IMR-90 (cell line): ENCODE data around the gene PLSCR5. TPM values are rescaled to one million over a fixed set of nuclear protein-coding genes. Genes with fewer than 3 reads are reported as not detected.

Source experiments
- ATAC-seq: fragments of 200-7000 bp; cut with Tn5 transposase; 2 replicates; pipeline ENCODE4 v1.9.1; 2020; ENCODE audit warnings: low read depth, mild to moderate bottlenecking, moderate library complexity
- BruUV-seq: library from RNA; stranded (reverse); fragments of 400-500 nt; replicated peaks from 2 replicates; lab custom pipeline; 2021; lab: Mats Ljungman, UMichigan
- CTCF ChIA-PET: fragments of 300-600 bp; formaldehyde crosslinking; extraction: SDS; loops from one replicate; lab custom pipeline; 2021; ENCODE audit warnings: antibody characterized with exemption; lab: Yijun Ruan, JAX
- POLR2A ChIA-PET: fragments of 300-600 bp; sonication (Branson Sonifier 250); formaldehyde crosslinking; loops from one replicate; lab custom pipeline; 2022; ENCODE audit warnings: antibody characterized with exemption; ENCODE audit not compliant: unreplicated experiment; lab: Charles Lee
- DNase-seq: peaks from one replicate; pipeline ENCODE4 v3.0.0; 2013
- H2AFZ ChIP-seq: replicated peaks from 2 replicates; pipeline ENCODE3; 2013; ENCODE audit warnings: low read length, mild to moderate bottlenecking; ENCODE audit not compliant: poor library complexity
- H2AK5ac ChIP-seq: 2 replicates; pipeline ENCODE4 v1.6.1; 2013; ENCODE audit warnings: low read depth, low read length, inconsistent platforms
- H2AK9ac ChIP-seq: replicated peaks from 2 replicates; pipeline ENCODE3; 2013; ENCODE audit warnings: mild to moderate bottlenecking, low read depth, low read length, moderate library complexity; ENCODE audit not compliant: poor library complexity
- H2BK120ac ChIP-seq: 2 replicates; pipeline ENCODE4 v1.6.1; 2013; ENCODE audit warnings: low read depth, low read length, inconsistent platforms
- H2BK15ac ChIP-seq: 3 replicates; pipeline ENCODE4 v1.6.1; 2013; ENCODE audit warnings: low read depth, low read length, inconsistent platforms
- H2BK20ac ChIP-seq: 2 replicates; pipeline ENCODE4 v1.6.1; 2013; ENCODE audit warnings: low read depth, mild to moderate bottlenecking, inconsistent platforms, low read length, moderate library complexity
- H2BK5ac ChIP-seq: 2 replicates; pipeline ENCODE4 v1.6.1; 2013; ENCODE audit warnings: mild to moderate bottlenecking, low read depth, low read length, inconsistent platforms; ENCODE audit not compliant: poor library complexity, severe bottlenecking
- H3K14ac ChIP-seq: replicated peaks from 2 replicates; pipeline ENCODE4 v1.6.1; 2013; ENCODE audit warnings: low read depth, low read length, inconsistent platforms
- H3K18ac ChIP-seq: 2 replicates; pipeline ENCODE4 v1.6.1; 2013; ENCODE audit warnings: low read depth, low read length, control low read depth
- H3K23ac ChIP-seq: 2 replicates; pipeline ENCODE4 v1.6.1; 2013; ENCODE audit warnings: low read depth, low read length, inconsistent platforms
- H3K27ac ChIP-seq: 2 replicates; pipeline ENCODE4 v1.5.1; 2013; ENCODE audit warnings: mild to moderate bottlenecking, control low read depth, low read length; ENCODE audit not compliant: insufficient read depth
- H3K27me3 ChIP-seq: 2 replicates; pipeline ENCODE4 v1.6.1; 2013; ENCODE audit warnings: low read length; ENCODE audit not compliant: control insufficient read depth, insufficient read depth
- H3K36me3 ChIP-seq: 2 replicates; pipeline ENCODE4 v1.6.1; 2013; ENCODE audit warnings: low read length, mixed read lengths; ENCODE audit not compliant: control insufficient read depth, insufficient read depth
- H3K4ac ChIP-seq: 2 replicates; pipeline ENCODE4 v1.6.1; 2013; ENCODE audit warnings: low read depth, low read length, inconsistent platforms
- H3K4me1 ChIP-seq: 2 replicates; pipeline ENCODE4 v1.6.1; 2013; ENCODE audit warnings: low read length, mixed read lengths; ENCODE audit not compliant: control insufficient read depth, insufficient read depth
- H3K4me2 ChIP-seq: 2 replicates; pipeline ENCODE4 v1.6.1; 2013; ENCODE audit warnings: low read depth, mild to moderate bottlenecking, control low read depth, low read length, moderate library complexity
- H3K4me3 ChIP-seq: 2 replicates; pipeline ENCODE4 v1.5.1; 2013; ENCODE audit warnings: low read depth, mild to moderate bottlenecking, control low read depth, low read length, moderate library complexity; ENCODE audit not compliant: insufficient read depth
- H3K56ac ChIP-seq: 2 replicates; pipeline ENCODE4 v1.6.1; 2013; ENCODE audit warnings: low read length, inconsistent platforms; ENCODE audit not compliant: insufficient read depth; ENCODE audit errors: extremely low read depth
- H3K79me1 ChIP-seq, 2 experiments: 2 replicates each; pipeline ENCODE4 v1.6.1; 2013; ENCODE audit warnings: low read length in 2 of 2, inconsistent platforms in 1 of 2, low read depth in 1 of 2
- H3K9ac ChIP-seq: 2 replicates; pipeline ENCODE4 v1.6.1; 2013; ENCODE audit warnings: low read depth, low read length, control low read depth
- H3K9me1 ChIP-seq: 2 replicates; pipeline ENCODE4 v1.6.1; 2013; ENCODE audit warnings: low read length, inconsistent platforms; ENCODE audit not compliant: insufficient read depth
- H3K9me3 ChIP-seq: 2 replicates; pipeline ENCODE4 v1.6.1; 2013; ENCODE audit warnings: low read length; ENCODE audit not compliant: control insufficient read depth, insufficient read depth
- H4K20me1 ChIP-seq: 2 replicates; pipeline ENCODE4 v1.6.1; 2013; ENCODE audit warnings: low read length, inconsistent platforms; ENCODE audit not compliant: insufficient read depth
- H4K5ac ChIP-seq: 2 replicates; pipeline ENCODE4 v1.6.1; 2013; ENCODE audit warnings: mild to moderate bottlenecking, low read depth, low read length, control low read depth
- H4K8ac ChIP-seq, 2 experiments: 2 replicates each; pipeline ENCODE4 v1.6.1; 2013; ENCODE audit warnings: low read depth in 2 of 2, low read length in 2 of 2, control low read depth in 1 of 2, inconsistent platforms in 1 of 2
- H4K91ac ChIP-seq: 2 replicates; pipeline ENCODE4 v1.6.1; 2013; ENCODE audit warnings: low read depth, low read length, inconsistent platforms; ENCODE audit not compliant: insufficient read depth
- BHLHE40 ChIP-seq: fragments of 150-350 bp; IDR thresholded peaks from 2 replicates; pipeline ENCODE4 v1.6.1; 2016; ENCODE audit warnings: mild to moderate bottlenecking, low read depth, low read length
- CEBPB ChIP-seq: IDR thresholded peaks from 2 replicates; pipeline ENCODE4 v1.6.1; 2012; ENCODE audit warnings: low read depth, low read length, improper control_type of control experiment
- CHD1 ChIP-seq: IDR thresholded peaks from 2 replicates; pipeline ENCODE4 v1.6.1; 2012; ENCODE audit warnings: low read depth, low read length, improper control_type of control experiment
- FOS ChIP-seq: fragments of 150-350 bp; IDR thresholded peaks from 2 replicates; pipeline ENCODE4 v1.6.1; 2016; ENCODE audit warnings: low read depth, low read length
- MAFK ChIP-seq: IDR thresholded peaks from 2 replicates; pipeline ENCODE4 v1.6.1; 2012; ENCODE audit warnings: low read depth, low read length, improper control_type of control experiment
- MAZ ChIP-seq: IDR thresholded peaks from 2 replicates; pipeline ENCODE4 v1.6.1; 2012; ENCODE audit warnings: low read depth, mild to moderate bottlenecking, low read length, improper control_type of control experiment, moderate library complexity, borderline replicate concordance
- MXI1 ChIP-seq: IDR thresholded peaks from 2 replicates; pipeline ENCODE4 v1.6.1; 2012; ENCODE audit warnings: low read depth, mild to moderate bottlenecking, low read length, moderate library complexity, borderline replicate concordance
- NFE2L2 ChIP-seq: fragments of 150-350 bp; IDR thresholded peaks from 2 replicates; pipeline ENCODE4 v1.6.1; 2016; ENCODE audit warnings: low read depth, mild to moderate bottlenecking, low read length
- POLR2A ChIP-seq: IDR thresholded peaks from 2 replicates; pipeline ENCODE4 v1.6.1; 2012; ENCODE audit warnings: mild to moderate bottlenecking, low read depth, low read length
- RAD21 ChIP-seq: IDR thresholded peaks from 2 replicates; pipeline ENCODE4 v1.6.1; 2012; ENCODE audit warnings: low read length, improper control_type of control experiment
- RCOR1 ChIP-seq: IDR thresholded peaks from 2 replicates; pipeline ENCODE4 v1.6.1; 2012; ENCODE audit warnings: mild to moderate bottlenecking, low read length, improper control_type of control experiment; ENCODE audit not compliant: insufficient replicate concordance
- RFX5 ChIP-seq: IDR thresholded peaks from 2 replicates; pipeline ENCODE4 v1.8.0; 2012; ENCODE audit warnings: low read depth, mild to moderate bottlenecking, low read length, moderate library complexity
- SMC3 ChIP-seq: fragments of 150-350 bp; IDR thresholded peaks from 2 replicates; pipeline ENCODE4 v1.6.1; 2016; ENCODE audit warnings: low read depth, mild to moderate bottlenecking, antibody characterized with exemption, low read length, moderate library complexity
- WGBS, 2 experiments: methylation state at CpG; one replicate each; pipeline versions ENCODE4 v1.1.5 to v1.1.7; 2013; ENCODE audit warnings: missing lambda C conversion rate in 2 of 2; ENCODE audit not compliant: insufficient read length in 1 of 2; ENCODE audit errors: extremely low coverage in 2 of 2; 5-methylcytosine and 5-hydroxymethylcytosine counted together
- dilution Hi-C: fragments of 300-500 bp; cut with HindIII; formaldehyde crosslinking; loops from one replicate; pipeline ENCODE4 v1.14.3; 2018; ENCODE audit warnings: low sequenced_read_pairs; ENCODE audit not compliant: unreplicated experiment
- in situ Hi-C: fragments of 300-500 bp; cut with MboI; formaldehyde crosslinking; loops from 3 replicates; pipeline ENCODE4 v1.14.3; 2019; ENCODE audit warnings: low sequenced_read_pairs, inconsistent platforms, mixed read lengths
- intact Hi-C: fragments of 100-400 bp; cut with micrococcal nuclease; formaldehyde crosslinking; loops from 2 replicates; pipeline ENCODE4 v1.10.0; 2022
- polyA plus RNA-seq, 3 experiments: library from polyadenylated mRNA; depleted of rRNA; stranded (reverse); fragments of >200 nt; gene quantifications; 2 replicates each; pipeline ENCODE4 v1.2.3, GENCODE V29; 2012; ENCODE audit warnings: low replicate concordance in 1 of 3
- total RNA-seq: library from RNA; depleted of rRNA; stranded (reverse); fragments of >200 nt; gene quantifications from 2 replicates; pipeline ENCODE4 v1.2.3, GENCODE V29; 2012
- TF ChIP-seq, protein P1 (sequence below): fragments of 150-350 bp; IDR thresholded peaks from 2 replicates; pipeline ENCODE4 v1.6.1; 2016; ENCODE audit warnings: low read depth, mild to moderate bottlenecking, low read length, moderate library complexity, borderline replicate concordance
- TF ChIP-seq, protein P2 (sequence below): conservative IDR thresholded peaks from 2 replicates; pipeline ENCODE4 v1.5.1; 2012; ENCODE audit warnings: mild to moderate bottlenecking, low read depth, low read length, improper control_type of control experiment
- TF ChIP-seq, protein P3 (sequence below): fragments of 150-350 bp; IDR thresholded peaks from 2 replicates; pipeline ENCODE4 v1.6.1; 2017; ENCODE audit warnings: mild to moderate bottlenecking, antibody characterized with exemption, low read length, low read depth

The PLSCR5 gene
- total and polyA plus RNA-seq, 2 of the 4 experiments (the other 2 are of a cell fraction): not detected

DNA sequence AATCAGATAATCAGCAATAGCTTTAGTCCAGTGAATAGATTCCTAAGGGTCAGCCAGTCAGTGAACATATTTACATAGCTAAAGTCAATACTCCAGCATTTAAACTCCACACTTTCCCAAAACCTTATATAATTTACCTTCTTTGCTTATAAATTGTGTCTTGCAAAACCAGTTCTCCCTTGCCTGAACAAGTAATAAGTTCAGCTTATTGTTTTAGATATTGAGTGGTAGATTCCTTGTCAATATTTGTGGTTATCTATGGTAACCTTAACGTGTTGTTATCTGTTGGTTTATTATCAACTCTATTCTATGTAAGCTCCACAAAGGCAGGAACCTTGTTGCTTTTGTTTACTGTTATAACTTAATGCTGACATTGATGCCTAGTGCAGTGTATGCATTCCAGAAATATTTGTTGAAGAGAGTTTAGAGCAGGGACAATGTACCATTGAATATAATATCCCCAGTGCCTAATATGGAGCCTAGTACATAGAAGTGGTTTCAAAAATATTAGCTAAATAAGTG lies 24.0 kb downstream of the PLSCR5 start:
- dilution Hi-C loops: no loop called here
- H3K14ac ChIP-seq: no peak overlapping the region
- ChIA-PET POLR2A (no interaction called here), CTCF (interaction anchor here (1.1 to 2.3 kb wide), 3 partner anchors 254 to 392 kb away, joined by 3 to 8 read pairs (median 3); no protein-coding TSS in a partner anchor)
- no peak overlapping the region for H3K23ac ChIP-seq
- H2BK120ac ChIP-seq: no peak overlapping the region
- no peaks in the 10 kb centered on the region for H3K36me3 ChIP-seq
- H3K4ac ChIP-seq: no peak overlapping the region
- no peaks in the 10 kb centered on the region for H3K9me1 ChIP-seq
- H2BK20ac ChIP-seq: no peak overlapping the region
- H2AK9ac ChIP-seq: no peak overlapping the region
- H3K4me3 ChIP-seq: no peak overlapping the region
- no peaks in the 10 kb centered on the region for H3K79me1 ChIP-seq
- no TSS peak for BruUV-seq
- no peaks in the 10 kb centered on the region for H3K27me3 ChIP-seq
- no peak overlapping the region for H3K4me2 ChIP-seq
- H3K9me3 ChIP-seq: peaks cover 2% of the 10 kb centered on the region; the same call in 1 of the 2 replicates
- H4K91ac ChIP-seq: no peak overlapping the region
- WGBS, 2 experiments: no CpG with 5 or more reads among the region's 1 CpG
- H2AK5ac ChIP-seq: no peak overlapping the region
- intact Hi-C loops: no loop called here
- TF ChIP-seq MXI1 (no peak), POLR2A (no peak), RFX5 (no peak), BHLHE40 (no peak), MAZ (no peak), NFE2L2 (no peak), RAD21 (no peak), FOS (no peak), CHD1 (no peak), RCOR1 (no peak), CEBPB (no peak), MAFK (no peak), SMC3 (no peak)
- TF ChIP-seq, protein P1, sequence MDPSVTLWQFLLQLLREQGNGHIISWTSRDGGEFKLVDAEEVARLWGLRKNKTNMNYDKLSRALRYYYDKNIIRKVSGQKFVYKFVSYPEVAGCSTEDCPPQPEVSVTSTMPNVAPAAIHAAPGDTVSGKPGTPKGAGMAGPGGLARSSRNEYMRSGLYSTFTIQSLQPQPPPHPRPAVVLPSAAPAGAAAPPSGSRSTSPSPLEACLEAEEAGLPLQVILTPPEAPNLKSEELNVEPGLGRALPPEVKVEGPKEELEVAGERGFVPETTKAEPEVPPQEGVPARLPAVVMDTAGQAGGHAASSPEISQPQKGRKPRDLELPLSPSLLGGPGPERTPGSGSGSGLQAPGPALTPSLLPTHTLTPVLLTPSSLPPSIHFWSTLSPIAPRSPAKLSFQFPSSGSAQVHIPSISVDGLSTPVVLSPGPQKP: no peak
- TF ChIP-seq, protein P2, sequence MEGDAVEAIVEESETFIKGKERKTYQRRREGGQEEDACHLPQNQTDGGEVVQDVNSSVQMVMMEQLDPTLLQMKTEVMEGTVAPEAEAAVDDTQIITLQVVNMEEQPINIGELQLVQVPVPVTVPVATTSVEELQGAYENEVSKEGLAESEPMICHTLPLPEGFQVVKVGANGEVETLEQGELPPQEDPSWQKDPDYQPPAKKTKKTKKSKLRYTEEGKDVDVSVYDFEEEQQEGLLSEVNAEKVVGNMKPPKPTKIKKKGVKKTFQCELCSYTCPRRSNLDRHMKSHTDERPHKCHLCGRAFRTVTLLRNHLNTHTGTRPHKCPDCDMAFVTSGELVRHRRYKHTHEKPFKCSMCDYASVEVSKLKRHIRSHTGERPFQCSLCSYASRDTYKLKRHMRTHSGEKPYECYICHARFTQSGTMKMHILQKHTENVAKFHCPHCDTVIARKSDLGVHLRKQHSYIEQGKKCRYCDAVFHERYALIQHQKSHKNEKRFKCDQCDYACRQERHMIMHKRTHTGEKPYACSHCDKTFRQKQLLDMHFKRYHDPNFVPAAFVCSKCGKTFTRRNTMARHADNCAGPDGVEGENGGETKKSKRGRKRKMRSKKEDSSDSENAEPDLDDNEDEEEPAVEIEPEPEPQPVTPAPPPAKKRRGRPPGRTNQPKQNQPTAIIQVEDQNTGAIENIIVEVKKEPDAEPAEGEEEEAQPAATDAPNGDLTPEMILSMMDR: no peak
- TF ChIP-seq, protein P3, sequence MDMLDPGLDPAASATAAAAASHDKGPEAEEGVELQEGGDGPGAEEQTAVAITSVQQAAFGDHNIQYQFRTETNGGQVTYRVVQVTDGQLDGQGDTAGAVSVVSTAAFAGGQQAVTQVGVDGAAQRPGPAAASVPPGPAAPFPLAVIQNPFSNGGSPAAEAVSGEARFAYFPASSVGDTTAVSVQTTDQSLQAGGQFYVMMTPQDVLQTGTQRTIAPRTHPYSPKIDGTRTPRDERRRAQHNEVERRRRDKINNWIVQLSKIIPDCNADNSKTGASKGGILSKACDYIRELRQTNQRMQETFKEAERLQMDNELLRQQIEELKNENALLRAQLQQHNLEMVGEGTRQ: no peak
- H3K9ac ChIP-seq: no peak overlapping the region
- H4K20me1 ChIP-seq: no peaks in the 10 kb centered on the region
- no peak overlapping the region for H4K5ac ChIP-seq
- no peak for DNase-seq
- H4K8ac ChIP-seq: no peak overlapping the region
- H3K4me1 ChIP-seq: peaks cover 2% of the 10 kb centered on the region; the same call in 1 of the 2 replicates
- in situ Hi-C loops: loop anchor here (10.0 kb wide), 1 partner anchor 366 kb away; no protein-coding TSS in a partner anchor
- H3K56ac ChIP-seq: no peak overlapping the region
- ATAC-seq: no peak
- no peak overlapping the region for H2BK15ac ChIP-seq
- no peak overlapping the region for H3K18ac ChIP-seq
- H3K27ac ChIP-seq: no peak overlapping the region
- no peak overlapping the region for H2BK5ac ChIP-seq
- H2AFZ ChIP-seq: no peak overlapping the region
